HCT116 (cell line): ENCODE data around the gene RNF222. TPM values are rescaled to one million over a fixed set of nuclear protein-coding genes. Genes with fewer than 3 reads are reported as not detected.

Experiments used
- ATAC-seq: fragments of 200-7000 bp; cut with Tn5 transposase; 2 replicates; pipeline ENCODE4 v1.9.1; 2020; ENCODE audit warnings: mild to moderate bottlenecking, moderate library complexity
- BruUV-seq: library from RNA; stranded (reverse); fragments of 400-500 nt; replicated peaks from 2 replicates; lab custom pipeline; 2021; lab: Mats Ljungman, UMichigan
- CTCF ChIA-PET: fragments of 300-600 bp; sonication (Branson Sonifier 250); formaldehyde crosslinking; loops from one replicate; lab custom pipeline; 2021; ENCODE audit warnings: antibody characterized with exemption; lab: Charles Lee
- POLR2A ChIA-PET: fragments of 300-600, 350-600 bp; sonication (Branson Sonifier 250); formaldehyde crosslinking; loops from one replicate; lab custom pipeline; 2021; ENCODE audit warnings: antibody characterized with exemption; lab: Charles Lee
- RAD21 ChIA-PET, 2 experiments: fragments of 300-600 bp; sonication (Branson Sonifier 250); formaldehyde crosslinking; loops; one replicate each; lab custom pipeline; 2023; ENCODE audit warnings: low total read pairs in 2 of 2; ENCODE audit not compliant: uncharacterized antibody in 2 of 2, unreplicated experiment in 2 of 2, low non-redundant PET in 1 of 2; lab: Charles Lee
- DNase-seq: peaks from one replicate; pipeline ENCODE4 v3.0.0-alpha.2; 2010; ENCODE audit warnings: low read depth, low spot score
- H2AFZ ChIP-seq: fragments of 200-600 bp; shearing (Covaris generic), sonication (generic); 2 replicates; pipeline ENCODE4 v1.6.1; 2017; ENCODE audit warnings: low read depth, mixed run types, mixed read lengths, antibody characterized with exemption, low read length; ENCODE audit not compliant: poor library complexity, severe bottlenecking
- H3K27ac ChIP-seq: 2 replicates; pipeline ENCODE4 v1.5.1; 2012; ENCODE audit warnings: low read depth, low read length
- H3K27me3 ChIP-seq: fragments of 200-600 bp; sonication (generic); 2 replicates; pipeline ENCODE4 v1.6.1; 2016; ENCODE audit warnings: mixed run types, low read length, mixed read lengths; ENCODE audit not compliant: insufficient read depth
- H3K36me3 ChIP-seq, 2 experiments: fragments of 200-500 bp in 1 of 2; fragments of 200-600 bp in 1 of 2; sonication (Bioruptor generic) in 1 of 2; sonication (generic) in 1 of 2; 2 replicates each; pipeline versions ENCODE4 v1.5.1 to v1.6.1; 2014 to 2016; ENCODE audit warnings: low read length in 2 of 2, inconsistent platforms in 1 of 2, mixed read lengths in 1 of 2, mixed run types in 1 of 2; ENCODE audit not compliant: insufficient read depth in 2 of 2, control insufficient read depth in 1 of 2
- H3K4me1 ChIP-seq, 2 experiments: fragments of 200-600 bp in 1 of 2; sonication (generic) in 1 of 2; 2 replicates each; pipeline versions ENCODE4 v1.5.1 to v1.6.1; 2012 to 2017; ENCODE audit warnings: low read length in 2 of 2, inconsistent platforms in 1 of 2, mild to moderate bottlenecking in 1 of 2, mixed read lengths in 1 of 2, mixed run types in 1 of 2, moderate library complexity in 1 of 2; ENCODE audit not compliant: insufficient read depth in 2 of 2, control insufficient read depth in 1 of 2
- H3K4me2 ChIP-seq: fragments of 200-600 bp; sonication (generic); 2 replicates; pipeline ENCODE4 v1.6.1; 2017; ENCODE audit warnings: mixed run types, low read length, mixed read lengths
- H3K4me3 ChIP-seq, 2 experiments: fragments of 200-600 bp in 1 of 2; sonication (generic) in 1 of 2; replicated peaks in 1 of 2; 2 replicates each; pipeline ENCODE4 v1.5.1; 2011 to 2016; ENCODE audit warnings: low read length in 2 of 2, control low read depth in 1 of 2, low read depth in 1 of 2, mild to moderate bottlenecking in 1 of 2, mixed read lengths in 1 of 2, mixed run types in 1 of 2
- H3K79me2 ChIP-seq: fragments of 200-600 bp; sonication (generic); 2 replicates; pipeline ENCODE4 v1.6.1; 2017; ENCODE audit warnings: mild to moderate bottlenecking, mixed run types, low read length, moderate library complexity, mixed read lengths; ENCODE audit not compliant: insufficient read depth
- H3K9ac ChIP-seq: fragments of 200-600 bp; sonication (generic); 2 replicates; pipeline ENCODE4 v1.6.1; 2016; ENCODE audit warnings: low read length, mixed read lengths
- H3K9me2 ChIP-seq: fragments of 200-600 bp; sonication (generic), shearing (Covaris generic); 2 replicates; pipeline ENCODE4 v1.6.1; 2017; ENCODE audit warnings: mixed run types, mild to moderate bottlenecking, moderate library complexity; ENCODE audit not compliant: insufficient read depth
- H3K9me3 ChIP-seq, 2 experiments: fragments of 200-500 bp in 1 of 2; fragments of 200-600 bp in 1 of 2; sonication (Bioruptor generic) in 1 of 2; sonication (generic) in 1 of 2; 2 replicates each; pipeline ENCODE4 v1.6.1; 2014 to 2017; ENCODE audit warnings: low read length in 2 of 2, mixed read lengths in 2 of 2, inconsistent platforms in 1 of 2, low read depth in 1 of 2, mild to moderate bottlenecking in 1 of 2, mixed run types in 1 of 2, moderate library complexity in 1 of 2; ENCODE audit not compliant: control insufficient read depth in 1 of 2, insufficient read depth in 1 of 2
- H4K20me1 ChIP-seq: fragments of 200-600 bp; sonication (generic), shearing (Covaris generic); 2 replicates; pipeline ENCODE4 v1.6.1; 2017; ENCODE audit warnings: mixed run types, mild to moderate bottlenecking, moderate library complexity; ENCODE audit not compliant: insufficient read depth
- CBX3 ChIP-seq: IDR thresholded peaks from 2 replicates; pipeline ENCODE4 v1.6.1; 2012; ENCODE audit warnings: low read depth
- CEBPB ChIP-seq: IDR thresholded peaks from 2 replicates; pipeline ENCODE4 v1.6.1; 2012; ENCODE audit warnings: low read depth
- EGR1 ChIP-seq: IDR thresholded peaks from 2 replicates; pipeline ENCODE4 v1.6.1; 2012; ENCODE audit warnings: low read depth
- ELF1 ChIP-seq: IDR thresholded peaks from 2 replicates; pipeline ENCODE4 v1.6.1; 2012; ENCODE audit warnings: low read depth, borderline replicate concordance
- EZH2phosphoT487 ChIP-seq: fragments of 200-600 bp; IDR thresholded peaks from 2 replicates; pipeline ENCODE4 v1.6.1; 2018; ENCODE audit warnings: antibody characterized with exemption, borderline replicate concordance
- POLR2A ChIP-seq: IDR thresholded peaks from 2 replicates; pipeline ENCODE4 v1.7.0; 2011; ENCODE audit warnings: borderline replicate concordance; ENCODE audit not compliant: insufficient read depth, insufficient read length; ENCODE audit errors: extremely low read depth
- POLR2AphosphoS5 ChIP-seq: IDR thresholded peaks from 2 replicates; pipeline ENCODE4 v1.6.1; 2011; ENCODE audit warnings: mild to moderate bottlenecking, low read depth, low read length, moderate library complexity
- RAD21 ChIP-seq: IDR thresholded peaks from 2 replicates; pipeline ENCODE4 v1.6.1; 2012; ENCODE audit warnings: low read depth, mild to moderate bottlenecking
- REST ChIP-seq: IDR thresholded peaks from 2 replicates; pipeline ENCODE4 v1.6.1; 2012; ENCODE audit warnings: low read depth
- SP1 ChIP-seq: IDR thresholded peaks from 2 replicates; pipeline ENCODE4 v1.6.1; 2012; ENCODE audit warnings: low read depth
- SRF ChIP-seq: IDR thresholded peaks from 2 replicates; pipeline ENCODE4 v1.6.1; 2012; ENCODE audit warnings: low read depth
- TCF7L2 ChIP-seq: IDR thresholded peaks from 2 replicates; pipeline ENCODE4 v1.7.0; 2011; ENCODE audit warnings: borderline replicate concordance, inconsistent platforms; ENCODE audit not compliant: insufficient read depth, insufficient read length; ENCODE audit errors: extremely low read depth
- YY1 ChIP-seq: IDR thresholded peaks from 2 replicates; pipeline ENCODE4 v1.6.1; 2011; ENCODE audit warnings: low read length, low read depth, moderate library complexity, mild to moderate bottlenecking; ENCODE audit not compliant: insufficient replicate concordance; ENCODE audit errors: extremely low read depth
- ZFX ChIP-seq: fragments of 450-650 bp; IDR thresholded peaks from 2 replicates; pipeline ENCODE4 v1.6.1; 2017
- ZNF274 ChIP-seq: fragments of 200-500 bp; sonication (Bioruptor generic); IDR thresholded peaks from 2 replicates; pipeline ENCODE4 v1.6.1; 2014; ENCODE audit warnings: mild to moderate bottlenecking, low read depth, low read length, inconsistent platforms
- intact Hi-C: fragments of 100-400 bp; cut with micrococcal nuclease; formaldehyde crosslinking; loops from 2 replicates; pipeline ENCODE4 v1.10.0; 2022
- total RNA-seq: library from RNA; stranded (reverse); gene quantifications from one replicate; pipeline ENCODE4 v1.2.1, GENCODE V29; 2021; ENCODE audit not compliant: unreplicated experiment

The RNF222 gene
- total RNA-seq, 1 experiment from 2014 or later, result not detected

- Histone ChIP-seq H3K27ac (no peak overlapping the region), H3K4me3 (no peak overlapping the region), H3K9ac (no peak overlapping the region), H3K36me3 (peaks cover 3 to 11% of the 10 kb centered on the region in 2 experiments; a peak in 2 of 4 replicates), H3K4me2 (no peak overlapping the region)
- no TSS peak for BruUV-seq
- intact Hi-C loops, result loop anchor here (5.0 kb wide), 1 partner anchor 193 kb away; the partner anchor contains the start of gene MYH10
- POLR2A ChIA-PET, result interaction anchor here (1.6 kb wide), 1 partner anchor 56 kb away, joined by 4 read pairs; no protein-coding TSS in a partner anchor
- no peak for DNase-seq
- no peak for TF ChIP-seq SRF
- no peak for TF ChIP-seq POLR2AphosphoS5
- TF ChIP-seq, all 23 proteins: peak for 0
- ChIA-PET RAD21 (no interaction called here), CTCF (no interaction called here)
- Histone ChIP-seq H3K79me2 (peaks cover 84% of the 10 kb centered on the region), H3K9me2 (no peaks in the 10 kb centered on the region), H3K9me3 (no peaks in the 10 kb centered on the region), H3K27me3 (no peaks in the 10 kb centered on the region), H3K4me1 (peaks cover 6 to 15% of the 10 kb centered on the region in 2 experiments), H2AFZ (no peak overlapping the region), H4K20me1 (peaks cover 8% of the 10 kb centered on the region; the same call in 1 of the 2 replicates)
- no peak for ATAC-seq
Observed at GRCh38 chr17:8439681-8440080, 42.1 kb upstream of the RNF222 start.

DNA sequence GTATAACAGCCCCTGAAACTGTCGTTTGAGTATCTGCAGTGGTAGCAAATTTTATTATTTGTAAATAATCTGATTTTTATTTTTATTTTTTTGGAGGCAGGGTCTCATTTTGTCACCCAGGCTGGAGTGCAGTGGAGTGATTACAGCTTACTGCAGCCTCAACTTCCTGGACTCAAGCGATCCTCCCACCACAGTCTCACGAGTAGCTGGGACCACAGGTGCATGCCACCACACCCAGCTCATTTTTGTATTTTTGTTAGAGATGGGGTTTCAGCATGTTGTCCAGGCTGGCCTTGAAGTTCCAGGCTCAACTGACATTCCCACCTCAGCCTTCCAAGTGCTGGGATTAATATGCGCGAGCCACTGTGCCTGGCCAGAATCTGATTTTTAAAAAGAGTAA is 40.8 kb upstream of the RNF222 start:
- ATAC-seq (no peak), DNase-seq (no peak)
- POLR2A ChIA-PET, result interaction anchor here (1.6 kb wide), 1 partner anchor 55 kb away, joined by 4 read pairs; no protein-coding TSS in a partner anchor
- no peaks in the 10 kb centered on the region for H3K27me3 ChIP-seq
- H3K79me2 ChIP-seq, result peaks cover 73% of the 10 kb centered on the region
- RAD21 ChIA-PET, result interaction anchor here in 1 of 2 experiments (1.2 kb wide), 1 partner anchor 55 kb away, joined by 5 read pairs; no protein-coding TSS in a partner anchor
- no peak overlapping the region for H3K4me3 ChIP-seq
- H3K27ac ChIP-seq, result no peak overlapping the region
- CTCF ChIA-PET, result no interaction called here
- BruUV-seq, result no TSS peak
- H4K20me1 ChIP-seq, result peaks cover 8% of the 10 kb centered on the region; the same call in 1 of the 2 replicates
- H3K4me1 ChIP-seq, result peaks cover 6 to 15% of the 10 kb centered on the region in 2 experiments
- no peaks in the 10 kb centered on the region for H3K9me3 ChIP-seq
- H3K9ac ChIP-seq, result no peak overlapping the region
- peaks cover 0 to 7% of the 10 kb centered on the region in 2 experiments; a peak in 2 of 4 replicates for H3K36me3 ChIP-seq
- no peak overlapping the region for H2AFZ ChIP-seq
- no peaks in the 10 kb centered on the region for H3K9me2 ChIP-seq
- intact Hi-C loops, result loop anchor here (5.0 kb wide), 1 partner anchor 194 kb away; the partner anchor contains the start of gene MYH10
- H3K4me2 ChIP-seq, result no peak overlapping the region
- TF ChIP-seq CEBPB, result no peak
- TF ChIP-seq RAD21, result no peak
- no peak for TF ChIP-seq EZH2phosphoT487
- no peak for TF ChIP-seq POLR2AphosphoS5
- no peak for TF ChIP-seq TCF7L2
- TF ChIP-seq ELF1, result no peak
- no peak for TF ChIP-seq ZNF274
- TF ChIP-seq EGR1, result no peak
- no peak for TF ChIP-seq REST
- no peak for TF ChIP-seq POLR2A
- no peak for TF ChIP-seq CBX3
- TF ChIP-seq ZFX, result no peak
- no peak for TF ChIP-seq SP1
- no peak for TF ChIP-seq YY1
